ENCODE results near the gene KCNN3.
"Not testable (repeated sequence)": the region's sequence is repeated elsewhere in the genome, so short reads cannot be mapped to it uniquely, and the experiment has no call there.

The KCNN3 gene

GRCh38 chr1:154697710-154698109, 172.4 kb downstream of the KCNN3 start:
- H3K27ac ChIP-seq, result no peak overlapping the region
- no peak for TF ChIP-seq CTCF (conservative IDR thresholded peaks at IDR 0.05)

- H3K27ac ChIP-seq, result no peak overlapping the region
- TF ChIP-seq CTCF (conservative IDR thresholded peaks at IDR 0.05), result no peak
These were observed 173.6 kb downstream of the KCNN3 start for GRCh38 chr1:154696456-154696855.

- no peak overlapping the region for H3K27ac ChIP-seq
These were observed 174.1 kb downstream of the KCNN3 start for GRCh38 chr1:154695985-154696384.

GRCh38 chr1:154694995-154695394, 175.1 kb downstream of the KCNN3 start:
- TF ChIP-seq CTCF (conservative IDR thresholded peaks at IDR 0.05), result no peak
- no peak overlapping the region for H3K27ac ChIP-seq

More at GRCh38 chr1:154695985-154696384, 174.1 kb downstream of the KCNN3 start:
- TF ChIP-seq CTCF (conservative IDR thresholded peaks at IDR 0.05), result peak; percentile 73

- H3K27ac ChIP-seq, result no peak overlapping the region
- TF ChIP-seq CTCF (conservative IDR thresholded peaks at IDR 0.05), result no peak
These were observed 181.0 kb downstream of the KCNN3 start for GRCh38 chr1:154689083-154689482.

GRCh38 chr1:154686507-154686906, 183.6 kb downstream of the KCNN3 start:
- H3K27ac ChIP-seq, result no peak overlapping the region
- no peak for TF ChIP-seq CTCF (conservative IDR thresholded peaks at IDR 0.05)

GRCh38 chr1:154683820-154684219, 186.3 kb downstream of the KCNN3 start:
- TF ChIP-seq CTCF (conservative IDR thresholded peaks at IDR 0.05), result no peak
- no peak overlapping the region for H3K27ac ChIP-seq

GRCh38 chr1:154682254-154682653, 187.8 kb downstream of the KCNN3 start:
- H3K27ac ChIP-seq, result no peak overlapping the region
- no peak for TF ChIP-seq CTCF (conservative IDR thresholded peaks at IDR 0.05)

- not testable (repeated sequence) for H3K27ac ChIP-seq
These were observed 192.2 kb downstream of the KCNN3 start for GRCh38 chr1:154677844-154678243.

GRCh38 chr1:154676847-154677246, 193.2 kb downstream of the KCNN3 start:
- not testable (repeated sequence) for H3K27ac ChIP-seq

GRCh38 chr1:154674456-154674855, 195.6 kb downstream of the KCNN3 start:
- not testable (repeated sequence) for H3K27ac ChIP-seq

GRCh38 chr1:154672245-154672644, 197.8 kb downstream of the KCNN3 start:
- not testable (repeated sequence) for H3K27ac ChIP-seq

Measured in VCaP (cell line).